Measurements from ENCODE around the gene H2BK1.
A peak's percentile ranks its signal among the peaks of the same experiment; 100 is the strongest.

H2BK1 gene

GRCh38 chr7:151198945-151199848 lies 11.1 kb downstream of the H2BK1 start:
- TF ChIP-seq NFIC (IDR thresholded peaks at IDR 0.05) (0 out of 2 replicates have a peak, but pooled peaks have one; percentile 11), MAX (IDR thresholded peaks at IDR 0.05) (no peak)

- TF ChIP-seq CEBPB (IDR thresholded peaks at IDR 0.05) (no peak), EP300 (IDR thresholded peaks at IDR 0.05; ENCODE audit: borderline replicate concordance) (no peak), TCF12 (IDR thresholded peaks at IDR 0.05; ENCODE audit: low read depth) (no peak), ZBTB7A (IDR thresholded peaks at IDR 0.05; ENCODE audit: low read depth) (no peak), TEAD4 (IDR thresholded peaks at IDR 0.05) (no peak), RAD21 (IDR thresholded peaks at IDR 0.05; ENCODE audit: low read depth) (no peak), TAF1 (IDR thresholded peaks at IDR 0.05; ENCODE audit: low read depth) (no peak), CREB1 (IDR thresholded peaks at IDR 0.05; ENCODE audit: low read depth) (no peak), NFIC (IDR thresholded peaks at IDR 0.05) (no peak), FOXM1 (IDR thresholded peaks at IDR 0.05; ENCODE audit: borderline replicate concordance, low read depth) (no peak), REST (IDR thresholded peaks at IDR 0.05; ENCODE audit: low read depth) (no peak), USF1 (IDR thresholded peaks at IDR 0.05) (no peak), YY1 (IDR thresholded peaks at IDR 0.05; ENCODE audit: low read depth) (no peak), EGR1 (IDR thresholded peaks at IDR 0.05) (no peak), MAX (IDR thresholded peaks at IDR 0.05) (no peak)
Measured at GRCh38 chr7:151197932-151198331, 12.4 kb downstream of the H2BK1 start.

- TF ChIP-seq MAX (IDR thresholded peaks at IDR 0.05) (no peak), EGR1 (IDR thresholded peaks at IDR 0.05) (no peak), YY1 (IDR thresholded peaks at IDR 0.05; ENCODE audit: low read depth) (no peak), USF1 (IDR thresholded peaks at IDR 0.05) (no peak), EP300 (IDR thresholded peaks at IDR 0.05; ENCODE audit: borderline replicate concordance) (no peak), REST (IDR thresholded peaks at IDR 0.05; ENCODE audit: low read depth) (no peak)
Measured at GRCh38 chr7:151195616-151196450, 14.5 kb downstream of the H2BK1 start.

- TF ChIP-seq YY1 (IDR thresholded peaks at IDR 0.05; ENCODE audit: low read depth) (no peak), USF1 (IDR thresholded peaks at IDR 0.05) (no peak), EP300 (IDR thresholded peaks at IDR 0.05; ENCODE audit: borderline replicate concordance) (no peak), FOXM1 (IDR thresholded peaks at IDR 0.05; ENCODE audit: borderline replicate concordance, low read depth) (no peak), TEAD4 (IDR thresholded peaks at IDR 0.05) (no peak), EGR1 (IDR thresholded peaks at IDR 0.05) (no peak)
Measured at GRCh38 chr7:151194188-151194587, 16.1 kb downstream of the H2BK1 start.

All from Ishikawa (cell line).